HG02840 (cell line): Measurements from ENCODE around the gene CASQ2.

Experiments
- ATAC-seq: cut with Tn5 transposase; IDR thresholded peaks from one replicate; pipeline ENCODE4 v1.9.1; 2021; ENCODE audit warnings: mild to moderate bottlenecking, moderate library complexity, moderate number of reproducible peaks; ENCODE audit not compliant: unreplicated experiment, low FRiP score

CASQ2 gene

DNA sequence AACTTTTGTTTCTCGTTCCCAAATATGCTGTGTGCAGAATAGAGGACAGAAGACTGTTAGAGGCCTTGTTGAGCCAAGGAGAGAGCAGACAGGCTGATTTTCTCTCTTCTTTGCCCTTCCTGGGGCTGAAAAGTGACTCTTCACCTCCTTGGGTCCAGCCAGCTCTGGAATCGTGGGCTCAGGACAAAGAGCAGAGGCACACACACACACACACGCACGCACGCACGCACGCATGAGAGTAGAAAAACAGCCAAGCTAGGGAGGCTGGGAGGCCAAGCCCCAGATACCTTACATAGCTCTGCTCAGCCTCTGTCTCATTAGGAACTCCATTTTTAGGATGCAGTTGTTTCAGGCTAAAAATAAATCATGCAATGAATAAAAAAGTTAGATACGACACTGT is at the start of gene CASQ2:
Gene CASQ2 (minus strand): TSS at position 166 of the 400 bp plus-strand sequence. CDS start 173 bp downstream, outside the sequence.
- no peak for ATAC-seq

DNA sequence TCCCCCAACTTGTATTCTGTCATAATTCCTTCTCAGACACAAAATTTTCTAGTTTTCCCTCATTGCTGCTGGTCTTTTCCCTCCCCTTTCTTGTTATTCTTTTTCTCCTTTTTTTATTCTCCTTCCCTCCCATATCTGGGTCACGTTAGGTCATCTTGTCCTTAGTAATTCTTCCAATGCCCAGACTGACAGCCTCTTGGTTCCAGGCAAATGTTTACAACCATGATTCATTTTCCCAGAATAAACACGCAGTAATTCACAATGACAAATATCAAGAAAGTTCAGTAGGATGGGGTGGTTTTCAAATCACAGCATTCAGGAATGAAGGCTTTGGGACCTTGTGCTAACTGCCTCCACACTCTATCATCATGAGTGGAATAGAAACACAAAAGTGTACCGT is 47.2 kb upstream of the CASQ2 start:
- no peak for ATAC-seq

DNA sequence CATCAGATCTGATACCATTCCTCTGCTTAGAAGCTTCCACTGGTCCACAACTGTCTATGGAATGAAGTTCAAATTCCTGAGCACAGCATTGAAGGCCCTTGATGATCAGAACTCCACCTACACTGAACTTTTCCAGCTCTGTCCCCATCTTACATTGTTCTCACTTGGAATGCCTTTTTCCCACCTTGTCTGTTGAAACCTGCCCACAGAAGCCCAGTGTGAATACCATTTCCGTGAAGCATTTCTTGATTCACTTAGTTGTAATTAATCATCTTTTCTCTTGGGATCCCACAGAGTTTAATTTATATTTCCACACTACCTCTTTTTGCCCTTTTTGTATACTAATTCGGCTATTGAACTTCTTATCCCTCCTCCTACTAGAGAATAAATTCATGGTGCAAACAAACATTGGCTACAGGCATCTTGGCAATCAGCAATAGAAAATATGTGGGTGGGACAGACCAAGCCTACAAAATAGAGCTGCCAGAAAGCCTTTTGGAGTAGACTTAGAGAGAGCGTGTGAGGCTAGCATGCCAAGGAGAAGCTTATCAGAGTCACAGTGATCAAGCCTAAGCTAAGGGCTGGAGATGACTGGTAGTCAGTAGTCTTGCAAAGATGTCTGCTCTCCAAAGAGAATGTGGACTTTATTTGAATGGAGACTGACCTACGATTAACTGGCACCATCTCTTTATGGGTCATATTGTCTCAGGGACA is 46.3 kb upstream of the CASQ2 start:
- ATAC-seq = no peak

DNA sequence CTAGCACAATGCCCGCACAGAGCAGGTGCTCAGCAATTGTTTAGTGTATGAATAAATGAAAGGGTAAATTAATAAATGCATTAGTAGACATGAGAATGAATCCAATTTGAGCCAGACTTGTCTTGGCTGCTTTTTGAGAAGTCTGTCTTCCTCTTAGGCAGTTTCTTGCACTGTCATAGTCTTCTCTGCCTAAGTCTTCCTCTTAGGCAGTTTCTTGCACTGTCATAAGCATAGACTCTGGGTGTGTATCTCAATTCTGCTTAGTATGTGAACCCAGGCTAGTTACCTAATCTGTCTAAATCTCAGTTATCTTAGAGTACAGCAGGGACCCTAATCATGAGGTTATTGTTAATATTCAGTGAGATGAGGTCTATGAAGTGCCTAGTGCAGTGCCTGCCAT is 45.2 kb upstream of the CASQ2 start:
- no peak for ATAC-seq

DNA sequence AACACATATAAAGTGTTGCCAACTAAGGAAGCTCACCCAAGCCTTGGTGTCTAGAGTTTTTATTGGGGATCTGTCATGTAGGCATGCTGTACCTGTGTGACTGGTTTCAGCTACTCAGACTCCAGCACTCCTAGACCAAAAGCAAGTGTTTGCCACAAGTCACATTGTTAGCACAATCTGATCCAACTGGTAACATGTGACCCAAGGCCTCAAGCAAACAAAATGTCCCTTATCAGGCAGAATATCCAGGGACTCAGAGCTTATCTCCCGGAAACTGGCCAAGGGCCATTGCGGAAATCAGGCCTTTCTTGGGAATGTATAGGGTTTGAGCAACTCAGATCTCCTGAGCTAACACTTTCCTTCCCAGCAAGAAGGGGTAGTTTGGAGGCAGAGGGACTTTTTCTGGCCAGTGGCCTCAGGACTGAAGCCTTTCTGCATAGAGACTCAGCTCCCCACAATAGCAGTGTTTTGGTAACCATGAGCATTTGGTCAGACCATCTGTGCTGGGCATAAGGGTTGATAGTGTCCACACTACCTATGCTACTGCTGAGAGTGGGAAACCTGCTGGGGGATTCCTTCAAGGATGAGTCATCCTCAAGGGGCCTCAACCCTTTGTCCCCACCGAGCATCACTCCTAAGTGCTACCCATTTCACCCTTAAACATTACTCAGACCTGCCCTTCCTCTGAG is 42.8 kb upstream of the CASQ2 start:
- no peak for ATAC-seq

DNA sequence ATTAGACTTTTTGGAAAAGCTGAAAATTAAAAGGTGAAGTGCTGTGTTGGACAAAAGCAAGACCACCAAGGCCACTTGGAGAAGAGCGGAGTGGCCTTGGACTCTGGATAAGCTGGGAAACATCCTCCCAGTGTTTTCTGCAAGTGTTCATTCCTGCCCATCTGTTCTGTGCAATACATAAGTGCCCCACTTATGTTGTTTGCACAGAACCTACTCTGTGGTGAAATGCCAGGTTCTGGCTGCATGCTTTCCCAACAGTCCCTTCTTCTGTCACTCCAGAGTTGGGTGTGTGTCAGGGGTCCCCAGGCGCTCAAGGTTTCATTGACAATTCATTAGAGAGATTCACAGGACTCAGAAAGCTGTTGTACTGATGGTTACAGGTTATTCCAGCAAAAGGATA is 42.1 kb upstream of the CASQ2 start:
- no peak for ATAC-seq

DNA sequence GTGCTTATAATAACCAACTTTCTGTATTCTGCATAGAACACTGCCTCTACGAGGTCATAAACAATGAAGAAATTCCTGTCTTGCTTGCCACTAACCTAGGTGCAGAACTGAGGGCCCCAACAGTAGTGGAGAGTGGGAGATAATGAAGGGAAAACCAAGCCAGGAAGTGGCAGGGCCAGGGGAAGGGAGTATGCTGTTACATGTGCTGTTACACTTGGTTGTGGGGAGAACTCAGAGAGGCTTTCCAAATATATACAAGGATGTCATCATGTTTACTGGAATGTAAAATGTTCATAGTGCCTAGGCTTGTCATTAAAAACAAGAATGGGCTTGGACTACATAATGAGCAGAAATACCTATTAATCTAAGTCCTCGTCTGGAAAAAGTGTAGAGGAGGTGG is 41.3 kb upstream of the CASQ2 start:
- ATAC-seq = no peak

DNA sequence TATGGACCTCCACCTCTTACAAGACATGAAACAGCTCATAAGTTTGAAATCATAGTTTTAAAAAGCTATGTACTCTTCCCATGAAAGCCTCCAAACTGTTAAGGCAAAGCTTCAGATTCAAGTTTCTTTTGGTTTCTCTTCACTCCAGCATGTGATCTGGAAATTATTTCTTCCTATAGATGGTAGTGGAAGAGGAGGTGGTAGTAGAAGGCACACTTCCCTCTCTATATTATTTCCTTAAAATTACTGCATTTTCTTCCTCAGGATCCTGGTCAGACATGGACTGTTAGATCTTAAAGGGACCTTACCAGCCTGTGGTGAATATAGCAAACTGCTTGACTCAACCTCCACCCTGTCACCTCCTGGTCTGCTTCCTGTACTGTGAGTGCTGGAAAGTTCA is 40.6 kb upstream of the CASQ2 start:
- ATAC-seq = no peak

DNA sequence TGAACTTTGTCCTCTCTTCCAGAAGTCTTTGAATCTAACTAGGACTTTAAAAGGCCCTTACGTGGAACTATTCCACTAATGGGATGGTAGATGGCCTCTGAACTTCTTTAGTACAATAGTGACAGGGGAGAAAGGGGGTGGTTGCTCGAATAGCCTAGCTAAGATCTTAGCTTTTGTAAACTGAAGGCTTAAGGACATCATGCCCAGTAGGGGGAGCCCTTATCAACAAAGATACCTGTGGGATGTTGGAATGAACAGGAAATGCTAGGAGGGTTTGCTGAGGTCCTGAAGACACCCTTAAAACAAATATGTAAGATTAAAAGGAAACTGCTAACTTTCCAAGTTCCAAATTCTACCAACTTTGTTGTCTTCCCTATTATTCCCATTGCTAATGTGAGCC is 39.2 kb upstream of the CASQ2 start:
- no peak for ATAC-seq

DNA sequence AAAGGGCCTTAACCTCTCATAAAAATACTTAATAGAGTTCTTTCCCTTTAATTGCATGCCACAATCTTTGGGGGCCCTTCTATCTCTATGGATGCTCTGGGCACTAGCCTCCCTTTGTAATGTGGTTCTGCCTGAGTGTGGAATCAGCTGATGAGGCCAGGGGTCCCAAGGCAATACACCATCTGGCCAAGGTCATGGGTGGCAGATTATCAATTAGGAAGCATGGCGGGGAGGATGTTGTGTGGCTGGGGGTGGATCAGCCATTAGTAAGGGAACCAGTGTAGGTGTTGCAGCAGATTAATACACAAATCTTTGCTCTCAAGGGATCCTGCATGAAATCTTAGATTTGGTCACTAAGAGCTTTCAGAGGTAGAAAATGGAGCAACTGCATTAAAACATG is 37.1 kb upstream of the CASQ2 start:
- no peak for ATAC-seq

DNA sequence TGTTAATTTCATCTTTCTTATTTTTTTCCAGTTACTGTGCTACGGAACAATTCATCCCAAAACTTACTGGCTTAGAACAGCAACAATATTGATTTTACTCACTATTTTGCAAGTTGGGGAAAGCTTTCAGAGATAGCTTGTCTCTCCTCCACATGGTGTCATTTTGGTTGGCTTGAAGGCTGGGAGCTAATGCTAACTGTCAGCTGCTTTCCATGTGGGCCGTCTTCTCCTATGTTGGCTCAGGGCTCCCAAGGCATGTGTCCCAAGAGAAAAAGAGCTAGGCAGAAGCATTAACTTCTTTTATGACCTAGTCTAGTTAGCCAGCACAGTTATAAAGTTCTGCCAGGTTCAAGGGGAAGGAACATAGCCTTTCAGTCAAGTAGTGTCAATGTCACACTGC is 33.9 kb upstream of the CASQ2 start:
- no peak for ATAC-seq

DNA sequence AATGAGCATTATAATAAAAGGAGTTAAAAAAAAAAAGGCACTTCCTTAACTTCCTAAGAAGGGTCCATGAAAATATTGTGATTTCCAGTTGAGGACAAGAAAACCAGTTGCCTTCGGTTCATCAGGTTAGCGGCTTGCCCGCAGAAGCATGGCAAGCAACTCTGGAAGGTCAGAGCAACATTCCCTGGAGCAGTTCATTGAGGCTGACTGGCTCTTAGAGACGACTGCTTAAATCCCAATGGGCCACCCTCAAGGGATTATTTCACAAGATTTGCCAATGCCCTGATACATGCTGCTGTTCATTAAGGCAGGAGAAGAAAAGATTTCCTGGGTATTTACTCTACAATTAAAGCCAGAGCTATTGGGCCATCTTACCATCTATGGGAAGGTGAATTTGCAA is 29.0 kb upstream of the CASQ2 start:
- no peak for ATAC-seq

DNA sequence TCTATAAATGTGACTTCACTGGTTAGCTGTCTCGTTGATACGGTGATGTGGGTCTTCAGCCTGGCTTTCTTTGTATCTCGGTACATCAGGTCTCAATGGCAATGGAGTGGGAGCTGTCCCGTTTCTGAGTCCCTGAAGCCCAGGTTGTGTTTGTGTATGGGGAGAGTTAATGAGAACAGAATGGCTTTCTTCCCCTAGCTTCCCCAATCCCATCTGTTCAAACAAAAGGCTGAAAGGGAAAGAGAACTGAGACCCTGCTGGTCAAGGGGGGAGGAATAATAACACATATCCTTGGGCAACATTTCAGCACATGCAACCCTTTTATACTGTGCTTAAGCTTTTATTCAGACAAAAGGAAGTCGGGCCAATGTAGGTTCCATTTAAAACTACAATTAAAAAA is 28.4 kb upstream of the CASQ2 start:
- ATAC-seq = no peak

DNA sequence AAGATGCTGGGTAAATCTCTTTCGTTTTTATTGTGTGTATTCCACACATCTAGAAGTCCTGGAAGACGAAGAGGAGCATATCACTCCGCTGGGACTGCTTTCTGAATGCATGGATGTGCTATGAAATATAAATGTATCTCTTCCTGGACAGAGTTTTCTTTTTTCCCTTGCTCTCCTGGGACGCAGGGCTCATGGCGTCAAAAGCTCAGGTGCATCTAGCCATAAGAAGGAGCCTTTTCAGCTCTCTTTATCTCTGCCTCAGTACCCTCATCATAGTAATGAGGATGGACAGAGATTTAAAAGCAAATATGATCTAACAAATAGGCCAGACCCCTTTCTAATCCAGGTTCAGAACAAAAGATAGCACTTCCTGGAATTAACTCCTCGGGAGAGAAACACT is 27.5 kb upstream of the CASQ2 start:
- no peak for ATAC-seq

DNA sequence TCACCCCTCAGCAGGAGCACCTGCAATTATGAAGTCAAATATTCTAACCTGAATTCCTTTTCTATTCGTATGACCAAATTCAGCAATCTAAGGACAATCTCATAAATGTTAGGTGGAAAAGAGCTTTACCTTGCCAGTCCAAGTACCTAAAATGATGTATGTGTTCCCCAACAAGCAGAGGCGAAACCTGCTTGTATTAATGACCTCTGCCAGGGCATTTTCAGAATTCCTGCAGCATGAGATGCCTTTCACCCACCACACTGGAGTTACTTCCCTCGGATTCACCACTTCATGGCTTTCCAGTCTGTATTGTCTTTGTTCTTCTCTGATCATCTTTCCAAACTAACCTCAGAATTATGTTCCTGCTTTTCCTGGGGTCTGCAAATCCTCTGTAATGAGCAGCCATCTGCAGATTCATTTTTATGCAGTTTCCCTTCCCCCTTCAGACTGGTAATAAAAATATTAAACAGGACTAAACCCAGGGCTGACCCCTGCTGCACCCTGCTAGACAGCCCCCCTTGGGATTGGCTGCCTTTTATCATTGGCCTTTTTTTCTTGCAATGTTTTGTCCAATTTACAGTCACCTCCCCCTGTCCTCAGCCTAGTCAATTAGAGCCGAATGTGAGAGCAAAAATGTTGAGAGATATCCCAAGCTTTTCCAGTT is 26.6 kb upstream of the CASQ2 start:
- ATAC-seq = no peak

DNA sequence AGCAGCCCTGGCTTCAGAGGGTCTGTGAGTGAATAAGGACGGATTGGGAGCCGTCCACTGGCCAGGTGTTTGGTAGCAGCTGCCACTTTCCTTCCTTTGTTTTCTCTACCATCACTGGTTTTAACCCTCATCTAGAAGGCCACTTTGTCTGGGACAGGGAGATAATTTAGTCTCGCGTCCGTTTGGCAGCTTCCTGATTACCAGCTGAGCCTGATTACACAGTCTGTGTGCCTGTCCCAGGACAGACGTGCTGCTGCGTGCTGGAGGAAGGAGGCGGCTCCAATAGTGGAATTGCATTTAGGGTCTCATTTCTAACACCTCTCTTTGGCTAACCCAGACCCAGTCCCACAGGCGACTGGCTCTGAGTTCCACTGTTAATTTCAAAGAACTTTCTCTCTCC is 24.6 kb upstream of the CASQ2 start:
- ATAC-seq = no peak

DNA sequence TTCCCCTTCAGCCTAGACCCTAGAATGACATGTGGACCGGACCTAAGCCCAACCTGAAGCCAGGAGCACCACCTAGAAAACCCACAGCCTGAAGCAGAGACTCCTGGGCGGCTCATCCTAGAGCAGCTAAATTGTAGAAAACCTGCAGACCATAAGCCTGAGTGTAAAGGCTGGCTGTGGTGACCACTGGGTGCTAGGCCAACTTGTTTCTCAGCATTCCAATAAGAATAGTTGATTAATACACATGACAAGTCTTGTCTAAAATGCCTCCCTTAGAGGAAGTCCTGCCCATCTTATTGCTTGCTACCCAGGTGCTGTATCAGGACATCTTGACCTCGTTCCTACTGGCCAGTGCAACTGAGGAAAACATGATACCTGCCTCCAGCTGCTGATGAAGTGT is 23.3 kb upstream of the CASQ2 start:
- no peak for ATAC-seq

DNA sequence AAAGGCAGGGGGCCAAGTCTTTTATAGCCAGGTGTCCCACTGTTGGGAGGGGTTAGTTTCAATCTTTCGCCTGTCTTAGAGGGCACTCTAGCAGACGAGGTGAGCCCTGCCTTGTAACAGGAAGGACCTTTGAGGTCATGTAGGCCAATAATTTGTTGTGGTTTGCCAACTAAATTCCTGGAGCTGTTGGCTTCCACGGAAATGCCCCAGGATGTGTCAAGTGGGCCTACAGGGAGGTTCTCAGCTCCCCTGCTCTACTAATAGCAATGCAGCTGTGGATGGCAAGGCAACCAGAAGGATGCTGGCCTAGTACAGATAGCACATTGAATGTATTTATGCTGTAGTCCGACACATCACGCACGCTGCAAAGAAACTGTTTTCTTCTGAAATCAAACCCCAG is 22.3 kb upstream of the CASQ2 start:
- ATAC-seq = no peak

DNA sequence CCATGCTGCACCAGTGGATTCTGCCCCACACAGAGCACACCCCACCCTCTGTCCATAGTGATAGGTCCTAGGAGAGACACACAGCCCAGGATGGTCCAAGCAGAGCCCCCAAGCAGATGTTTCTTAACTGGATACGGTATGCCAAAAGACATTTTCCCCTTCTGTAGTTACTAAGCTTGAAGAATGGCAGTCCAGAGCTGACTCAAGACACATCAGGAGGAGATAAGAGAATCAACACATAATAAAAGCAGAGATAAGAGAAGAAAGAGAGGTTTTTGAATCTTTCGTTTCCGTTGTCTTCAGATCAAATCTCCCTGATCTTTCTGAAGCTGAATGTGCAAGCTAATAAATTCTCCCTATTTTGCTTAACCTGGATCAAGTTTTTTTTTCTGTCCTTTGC is 21.8 kb upstream of the CASQ2 start:
- no peak for ATAC-seq

DNA sequence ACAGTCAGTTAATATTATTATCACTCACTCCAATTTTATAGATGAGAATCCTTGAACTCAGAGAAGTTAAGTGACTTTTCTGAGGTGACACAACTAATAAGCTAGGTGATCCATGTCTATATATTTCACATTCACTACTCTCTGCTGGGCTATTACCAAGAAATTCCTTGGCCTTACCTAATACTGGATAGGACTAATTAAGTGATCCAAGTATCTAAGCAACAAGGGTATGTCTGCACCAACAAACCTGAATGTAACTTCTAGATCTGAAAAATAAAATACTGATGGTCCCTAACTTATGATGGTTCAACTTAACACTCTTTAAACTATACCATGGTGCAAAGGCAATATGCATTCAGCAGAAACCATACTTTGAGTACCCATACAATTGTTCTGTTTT is 14.8 kb upstream of the CASQ2 start:
- ATAC-seq = no peak

DNA sequence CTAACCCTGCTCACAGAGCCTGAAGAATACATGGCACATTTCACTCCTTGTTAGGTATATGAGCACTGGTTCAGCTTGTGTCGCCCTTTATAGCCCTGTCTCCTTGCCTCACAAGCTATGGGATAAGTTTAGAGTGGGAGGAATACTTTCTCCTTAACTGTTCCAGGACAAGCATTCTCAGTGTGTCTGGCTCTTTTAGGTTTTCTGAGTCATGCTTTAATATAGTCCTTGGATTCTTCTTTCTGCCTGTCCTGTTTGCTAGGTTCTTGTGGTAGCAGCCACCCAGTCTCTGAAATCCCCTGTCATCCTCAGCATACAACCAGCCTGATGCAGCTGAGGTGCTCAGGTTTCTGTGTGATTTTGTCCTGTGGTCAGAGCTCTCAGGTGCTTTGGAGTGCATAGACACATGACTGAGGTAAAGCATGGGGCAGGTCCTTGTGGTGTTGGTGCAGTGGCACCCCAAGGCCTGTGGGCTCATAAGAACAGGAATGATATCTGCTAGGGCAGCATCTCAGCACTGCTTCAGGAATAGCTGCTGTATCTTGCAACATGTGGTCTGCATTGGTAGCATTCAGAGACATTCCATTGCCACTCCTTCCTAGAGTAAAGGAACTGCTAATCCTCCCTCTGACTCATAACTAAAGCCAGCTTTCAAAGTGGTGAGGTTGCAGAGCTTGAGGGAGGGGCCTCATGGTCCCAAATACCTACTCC is 14.2 kb upstream of the CASQ2 start:
- no peak for ATAC-seq
